D721Med (cell line): ENCODE measurements around the gene TRMT44.

ENCODE experiments used
- DNase-seq: peaks from one replicate; pipeline ENCODE4 v3.0.0; 2011; ENCODE audit warnings: low spot score; ENCODE audit not compliant: insufficient read length
- FAIRE-seq: peaks from 2 replicates; lab custom pipeline; 2011; peaks lifted over from hg19 to GRCh38; lab: Jason Lieb, UNC
- CTCF ChIP-seq: IDR thresholded peaks from 2 replicates; pipeline ENCODE4 v1.5.1; 2012; ENCODE audit warnings: mild to moderate bottlenecking, control low read depth; ENCODE audit not compliant: insufficient read depth; ENCODE audit errors: missing control alignments

Gene TRMT44

GRCh38 chr4:8492174-8492573 is 51.6 kb downstream of the TRMT44 start:
- DNase-seq (no peak), FAIRE-seq (no peak)
- no peak for TF ChIP-seq CTCF

DNA sequence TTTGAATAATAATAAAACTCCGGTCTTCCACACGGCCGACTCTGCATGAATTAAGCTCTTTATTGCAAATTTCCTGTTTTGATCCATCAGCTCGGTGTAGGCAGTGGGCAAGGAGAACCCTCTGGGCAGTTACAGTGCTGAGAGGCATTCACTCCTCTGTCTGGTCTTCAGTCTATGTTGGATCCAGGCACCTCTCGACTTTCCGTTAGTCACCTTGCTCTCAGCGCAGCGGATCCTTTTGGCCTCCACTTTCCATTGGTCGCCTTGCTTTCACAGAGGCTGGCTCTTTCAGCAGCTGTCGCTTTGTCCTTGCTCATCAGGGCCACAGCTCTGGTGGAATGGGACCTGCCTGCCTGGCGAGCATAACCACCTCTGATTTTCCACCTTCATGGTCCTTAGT is 52.9 kb downstream of the TRMT44 start:
- TF ChIP-seq CTCF: no peak
- FAIRE-seq: no peak
- DNase-seq: no peak

- FAIRE-seq: no peak
- no peak for DNase-seq
- TF ChIP-seq CTCF: no peak
Observed at GRCh38 chr4:8494218-8494617, 53.6 kb downstream of the TRMT44 start.

DNA sequence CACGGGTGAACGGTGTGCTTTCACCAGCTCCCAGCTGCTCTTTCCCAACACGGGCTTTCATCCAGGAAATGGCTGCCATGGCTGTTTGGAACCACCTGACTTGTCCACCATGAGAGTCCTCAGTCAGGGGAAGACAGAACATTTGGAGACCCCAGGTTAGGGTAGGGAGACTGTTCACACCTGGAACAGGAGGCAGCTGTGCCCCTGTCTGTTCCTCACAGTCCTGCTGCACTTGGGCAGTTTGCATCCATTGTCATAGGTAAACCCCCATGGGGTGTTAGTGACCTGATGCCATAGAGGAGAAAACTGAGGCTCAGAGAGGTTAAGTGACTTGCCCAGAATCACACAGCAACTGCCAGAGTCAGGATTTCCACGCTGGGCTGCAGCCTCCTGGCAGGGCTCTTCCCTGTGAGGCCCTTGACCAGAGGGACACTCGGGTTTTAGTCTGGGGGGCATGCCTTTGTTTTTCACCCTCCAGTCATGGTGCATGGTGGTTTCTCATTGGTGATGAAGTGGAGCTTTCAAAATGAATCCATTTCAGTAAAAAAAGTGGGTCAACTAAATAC is 54.5 kb downstream of the TRMT44 start:
- no peak for TF ChIP-seq CTCF
- FAIRE-seq: no peak
- no peak for DNase-seq

DNA sequence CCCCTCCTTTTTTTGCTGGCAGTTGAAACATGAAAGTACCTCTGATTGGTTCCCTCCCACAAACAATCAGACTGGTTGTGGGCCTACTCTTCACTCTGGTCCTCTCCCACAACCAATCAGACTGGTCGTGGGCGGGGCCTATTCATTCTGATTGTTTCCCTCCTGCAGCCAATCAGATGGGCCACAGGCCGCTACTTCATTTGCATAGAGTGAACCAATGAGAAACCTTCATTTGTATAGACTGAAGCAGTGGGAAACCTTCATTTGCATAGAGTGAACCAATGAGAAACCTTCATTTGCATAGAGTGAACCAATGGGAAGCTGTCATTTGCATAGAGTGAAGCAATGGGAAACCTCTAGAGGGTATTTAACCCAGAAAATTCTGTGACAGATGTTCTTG is 55.2 kb downstream of the TRMT44 start:
- FAIRE-seq (no peak), DNase-seq (no peak)
- TF ChIP-seq CTCF: no peak

- FAIRE-seq (no peak), DNase-seq (no peak)
- no peak for TF ChIP-seq CTCF
Observed at GRCh38 chr4:8497762-8498161, 57.2 kb downstream of the TRMT44 start.

DNA sequence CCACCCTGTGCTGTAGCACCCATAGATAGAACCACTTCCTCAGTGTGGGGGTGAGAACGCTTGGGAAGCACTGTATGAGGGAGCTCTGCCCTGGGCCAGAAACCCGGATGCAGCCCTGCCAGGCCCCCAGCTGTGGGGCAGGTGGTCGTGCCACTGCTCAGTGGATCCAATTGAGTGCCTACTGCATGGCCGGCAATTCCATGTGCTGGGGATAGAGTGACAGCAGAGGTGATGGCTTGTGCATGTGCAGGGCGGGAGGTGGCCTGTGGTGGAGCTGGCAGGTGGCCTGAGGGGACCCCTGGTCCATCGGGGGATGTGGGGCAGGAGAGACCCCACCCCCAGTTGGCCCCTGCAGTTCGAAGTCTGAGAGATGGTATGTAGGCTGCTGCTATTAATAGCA is 60.4 kb downstream of the TRMT44 start:
- no peak for DNase-seq
- no peak for TF ChIP-seq CTCF
- no peak for FAIRE-seq
